SJCRH30 (cell line): ENCODE data around the gene CDH4. TPM values are rescaled to one million over a fixed set of nuclear protein-coding genes. Genes with fewer than 3 reads are reported as not detected.

Source experiments
- DNase-seq, 2 experiments: peaks; one replicate each; pipeline ENCODE4 v3.0.0-alpha.2; 2015 to 2020
- H3K27ac ChIP-seq: fragments of 250-450 bp; sonication (Bioruptor Pico); 2 replicates; pipeline ENCODE4 v1.5.1; 2020; ENCODE audit warnings: mild to moderate bottlenecking, moderate library complexity
- H3K27me3 ChIP-seq: fragments of 250-450 bp; sonication (Bioruptor Pico); 2 replicates; pipeline ENCODE4 v1.5.1; 2020; ENCODE audit warnings: mild to moderate bottlenecking, moderate library complexity
- H3K36me3 ChIP-seq: fragments of 250-450 bp; sonication (Bioruptor Pico); 2 replicates; pipeline ENCODE4 v1.5.1; 2020; ENCODE audit warnings: mild to moderate bottlenecking, moderate library complexity
- H3K4me1 ChIP-seq: fragments of 250-450 bp; sonication (Bioruptor Pico); 2 replicates; pipeline ENCODE4 v1.5.1; 2020; ENCODE audit warnings: mild to moderate bottlenecking, moderate library complexity
- H3K4me3 ChIP-seq: fragments of 250-450 bp; sonication (Bioruptor Pico); 2 replicates; pipeline ENCODE4 v1.5.1; 2020; ENCODE audit warnings: mild to moderate bottlenecking, moderate library complexity
- H3K9me3 ChIP-seq: fragments of 250-450 bp; sonication (Bioruptor Pico); replicated peaks from 2 replicates; pipeline ENCODE4 v1.5.1; 2020; ENCODE audit warnings: mild to moderate bottlenecking, moderate library complexity
- total RNA-seq: library from RNA; depleted of rRNA; stranded (reverse); fragments of >200 nt; shearing (Covaris generic); gene quantifications from 2 replicates; pipeline ENCODE4 v1.2.3, GENCODE V29; 2014

The CDH4 gene
- total RNA-seq, 1 experiment from 2014 or later, result 0.06 TPM

- H3K4me3 ChIP-seq, result no peak overlapping the region
- no peaks in the 10 kb centered on the region for H3K36me3 ChIP-seq
- H3K9me3 ChIP-seq, result no peaks in the 10 kb centered on the region
- no peak overlapping the region for H3K27ac ChIP-seq
- H3K4me1 ChIP-seq, result no peaks in the 10 kb centered on the region
- DNase-seq, result no peak
- peaks cover 31% of the 10 kb centered on the region for H3K27me3 ChIP-seq
These were observed 667.2 kb downstream of the CDH4 start for GRCh38 chr20:61919239-61919638.

- DNase-seq, result no peak
These were observed 667.8 kb downstream of the CDH4 start for GRCh38 chr20:61919675-61920365.

GRCh38 chr20:61922411-61922810, 670.4 kb downstream of the CDH4 start:
- no peaks in the 10 kb centered on the region for H3K36me3 ChIP-seq
- no peaks in the 10 kb centered on the region for H3K4me1 ChIP-seq
- no peak overlapping the region for H3K27ac ChIP-seq
- H3K27me3 ChIP-seq, result peaks cover 10% of the 10 kb centered on the region; the same call in 1 of the 2 replicates
- H3K4me3 ChIP-seq, result no peak overlapping the region
- no peak for DNase-seq
- H3K9me3 ChIP-seq, result no peaks in the 10 kb centered on the region

More at GRCh38 chr20:61919675-61920365, 667.8 kb downstream of the CDH4 start:
- Histone ChIP-seq H3K4me1 (no peaks in the 10 kb centered on the region), H3K36me3 (no peaks in the 10 kb centered on the region), H3K27ac (no peak overlapping the region), H3K27me3 (peaks cover 25% of the 10 kb centered on the region; the same call in 1 of the 2 replicates), H3K4me3 (no peak overlapping the region), H3K9me3 (no peaks in the 10 kb centered on the region)

DNA sequence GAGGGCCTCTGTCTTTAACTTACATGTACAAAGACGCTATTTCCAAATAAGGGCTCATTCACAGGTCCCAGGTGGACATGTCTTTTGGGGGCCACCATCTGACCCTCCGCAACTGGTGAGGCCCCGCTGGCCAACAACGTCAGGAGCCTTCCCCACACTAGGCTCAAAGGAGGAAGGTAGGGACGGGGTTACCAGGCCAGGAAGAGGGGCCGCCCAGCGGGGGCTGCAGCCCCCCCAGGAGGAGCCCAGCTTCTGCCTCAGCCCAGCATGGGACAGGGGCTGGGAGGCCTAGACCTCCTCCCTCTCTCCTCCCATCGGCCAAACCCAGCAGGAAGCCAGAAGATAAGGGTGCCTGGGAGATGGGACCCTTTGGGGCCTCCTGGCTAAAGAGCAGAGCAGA, 670.9 kb downstream of the CDH4 start:
- Histone ChIP-seq H3K9me3 (no peaks in the 10 kb centered on the region), H3K36me3 (no peaks in the 10 kb centered on the region), H3K4me1 (no peaks in the 10 kb centered on the region), H3K4me3 (no peak overlapping the region), H3K27me3 (peaks cover 5% of the 10 kb centered on the region; the same call in 1 of the 2 replicates), H3K27ac (no peak overlapping the region)
- no peak for DNase-seq

- no peak for DNase-seq
- Histone ChIP-seq H3K4me1 (no peaks in the 10 kb centered on the region), H3K9me3 (no peaks in the 10 kb centered on the region), H3K27me3 (peaks cover 4% of the 10 kb centered on the region; the same call in 1 of the 2 replicates), H3K27ac (no peak overlapping the region), H3K4me3 (no peak overlapping the region), H3K36me3 (no peaks in the 10 kb centered on the region)
These were observed 671.5 kb downstream of the CDH4 start for GRCh38 chr20:61923371-61924166.

- H3K4me1 ChIP-seq, result no peaks in the 10 kb centered on the region
- no peak for DNase-seq
- H3K36me3 ChIP-seq, result no peaks in the 10 kb centered on the region
- no peaks in the 10 kb centered on the region for H3K9me3 ChIP-seq
- H3K4me3 ChIP-seq, result no peak overlapping the region
- H3K27ac ChIP-seq, result no peak overlapping the region
- H3K27me3 ChIP-seq, result peaks cover 4% of the 10 kb centered on the region; the same call in 1 of the 2 replicates
These were observed 672.3 kb downstream of the CDH4 start for GRCh38 chr20:61924211-61924857.

DNA sequence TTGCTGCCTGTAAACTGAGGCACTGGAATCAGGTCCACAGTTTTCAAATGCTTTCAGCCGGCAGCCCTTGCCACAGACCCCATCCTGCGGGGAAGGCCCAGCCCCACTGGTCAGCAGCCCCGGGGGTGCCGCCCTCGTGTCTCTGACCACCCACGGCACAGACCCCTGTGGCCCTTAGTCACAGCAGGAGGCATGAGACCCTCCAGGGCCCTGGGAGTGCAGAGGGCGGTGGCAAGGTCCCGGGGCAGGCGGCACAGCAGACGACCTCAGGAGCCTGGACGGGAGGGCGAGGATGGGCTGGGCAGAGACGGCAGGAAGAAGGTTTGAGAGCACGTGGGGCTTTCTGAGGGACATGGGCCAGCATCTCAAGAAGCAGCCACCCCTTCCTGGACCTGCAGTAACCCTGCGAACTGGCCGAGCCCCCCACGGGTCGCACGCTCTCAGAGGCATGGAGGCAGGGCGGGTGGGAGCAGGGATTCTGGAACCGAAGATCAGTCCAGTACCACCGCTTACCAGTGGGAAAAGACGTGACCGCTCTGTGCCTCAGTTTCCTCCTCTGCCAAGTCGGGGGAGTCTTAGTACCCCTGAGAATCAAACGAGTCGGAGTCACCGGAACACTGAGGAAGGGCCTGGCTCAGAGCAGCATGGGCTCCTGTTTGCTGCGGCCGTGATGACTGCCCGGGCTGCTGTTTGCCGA, 672.9 kb downstream of the CDH4 start:
- Histone ChIP-seq H3K27ac (no peak overlapping the region), H3K27me3 (peaks cover 4% of the 10 kb centered on the region; the same call in 1 of the 2 replicates), H3K4me3 (no peak overlapping the region), H3K4me1 (no peaks in the 10 kb centered on the region), H3K9me3 (no peaks in the 10 kb centered on the region), H3K36me3 (no peaks in the 10 kb centered on the region)
- DNase-seq, result no peak

DNA sequence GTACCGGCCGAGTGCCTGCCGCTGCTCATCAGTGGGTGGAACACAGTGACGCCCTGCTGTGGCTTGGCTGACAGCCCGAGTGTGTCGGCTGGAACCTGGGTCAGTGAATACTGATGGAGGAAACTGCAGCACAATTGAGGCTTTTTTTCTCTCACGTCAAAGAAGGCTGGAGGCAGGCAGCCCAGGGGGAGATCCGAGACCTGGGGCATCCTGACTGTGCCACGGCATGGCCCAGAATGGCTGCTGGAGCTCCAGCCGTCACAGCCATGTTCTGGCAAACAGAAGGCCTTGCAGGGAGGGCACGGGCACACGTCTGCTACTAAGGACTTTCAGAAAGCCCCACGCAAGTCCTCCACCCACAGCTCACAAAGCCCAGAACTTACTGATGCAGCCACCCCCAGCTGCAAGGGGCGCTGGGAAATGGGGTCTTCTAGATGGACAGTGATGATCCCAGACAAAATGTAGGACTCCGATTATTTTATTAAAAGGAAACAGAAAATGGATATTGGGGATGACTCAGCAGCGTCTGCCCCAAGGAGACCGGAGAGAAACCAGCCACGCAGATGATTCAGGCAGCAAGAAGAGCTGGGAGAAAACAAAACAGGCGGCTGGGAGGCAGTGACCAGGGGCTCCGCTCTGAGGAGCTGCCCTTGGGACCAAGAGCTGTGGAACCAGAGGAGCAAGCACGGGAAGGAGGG, 673.6 kb downstream of the CDH4 start:
- Histone ChIP-seq H3K27me3 (peaks cover 4% of the 10 kb centered on the region; the same call in 1 of the 2 replicates), H3K4me3 (no peak overlapping the region), H3K27ac (no peak overlapping the region), H3K36me3 (no peaks in the 10 kb centered on the region), H3K4me1 (no peaks in the 10 kb centered on the region), H3K9me3 (no peaks in the 10 kb centered on the region)
- DNase-seq, result no peak

GRCh38 chr20:61926253-61926613, 674.2 kb downstream of the CDH4 start:
- no peaks in the 10 kb centered on the region for H3K9me3 ChIP-seq
- no peaks in the 10 kb centered on the region for H3K4me1 ChIP-seq
- no peak overlapping the region for H3K4me3 ChIP-seq
- peaks cover 4% of the 10 kb centered on the region; the same call in 1 of the 2 replicates for H3K27me3 ChIP-seq
- H3K36me3 ChIP-seq, result no peaks in the 10 kb centered on the region
- DNase-seq, result no peak
- no peak overlapping the region for H3K27ac ChIP-seq

- Histone ChIP-seq H3K4me3 (no peak overlapping the region), H3K27me3 (peaks cover 4% of the 10 kb centered on the region; the same call in 1 of the 2 replicates), H3K27ac (no peak overlapping the region), H3K4me1 (no peaks in the 10 kb centered on the region), H3K36me3 (no peaks in the 10 kb centered on the region), H3K9me3 (no peaks in the 10 kb centered on the region)
- no peak for DNase-seq
These were observed 674.7 kb downstream of the CDH4 start for GRCh38 chr20:61926796-61927192.

DNA sequence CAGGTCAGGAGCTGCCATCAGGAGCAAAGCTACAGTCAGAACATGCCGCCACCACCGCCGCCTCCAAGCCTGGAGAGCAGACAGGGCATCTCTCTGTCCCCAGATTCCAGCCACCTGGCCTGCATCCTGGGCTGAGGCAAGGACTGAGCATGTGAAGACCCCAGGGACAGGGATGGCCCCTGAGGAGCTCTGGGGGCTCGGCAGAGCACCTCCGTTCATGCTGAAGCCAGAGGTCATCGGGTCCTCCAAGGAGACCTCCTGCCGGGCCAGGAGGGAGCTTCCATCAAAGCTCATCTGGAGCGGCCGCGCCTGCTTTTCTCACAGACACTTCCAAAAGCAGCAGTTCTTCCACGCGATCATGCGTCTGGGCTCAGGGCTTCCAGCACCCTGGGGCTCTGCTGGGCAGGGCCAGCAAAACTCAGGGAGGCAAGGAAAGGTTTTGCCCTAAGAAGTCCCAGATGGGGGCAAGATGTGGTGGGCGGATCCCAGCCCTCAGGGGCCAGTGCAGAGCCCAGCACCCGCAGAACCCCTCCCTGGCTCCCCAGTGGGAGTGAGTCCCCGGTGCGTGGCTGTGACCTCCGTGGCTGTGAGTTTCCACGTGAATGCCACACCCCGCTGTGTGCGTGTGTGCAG, 675.2 kb downstream of the CDH4 start:
- no peak for DNase-seq
- Histone ChIP-seq H3K9me3 (no peaks in the 10 kb centered on the region), H3K27me3 (peaks cover 4% of the 10 kb centered on the region), H3K4me1 (no peaks in the 10 kb centered on the region), H3K36me3 (no peaks in the 10 kb centered on the region), H3K27ac (no peak overlapping the region), H3K4me3 (no peak overlapping the region)

DNA sequence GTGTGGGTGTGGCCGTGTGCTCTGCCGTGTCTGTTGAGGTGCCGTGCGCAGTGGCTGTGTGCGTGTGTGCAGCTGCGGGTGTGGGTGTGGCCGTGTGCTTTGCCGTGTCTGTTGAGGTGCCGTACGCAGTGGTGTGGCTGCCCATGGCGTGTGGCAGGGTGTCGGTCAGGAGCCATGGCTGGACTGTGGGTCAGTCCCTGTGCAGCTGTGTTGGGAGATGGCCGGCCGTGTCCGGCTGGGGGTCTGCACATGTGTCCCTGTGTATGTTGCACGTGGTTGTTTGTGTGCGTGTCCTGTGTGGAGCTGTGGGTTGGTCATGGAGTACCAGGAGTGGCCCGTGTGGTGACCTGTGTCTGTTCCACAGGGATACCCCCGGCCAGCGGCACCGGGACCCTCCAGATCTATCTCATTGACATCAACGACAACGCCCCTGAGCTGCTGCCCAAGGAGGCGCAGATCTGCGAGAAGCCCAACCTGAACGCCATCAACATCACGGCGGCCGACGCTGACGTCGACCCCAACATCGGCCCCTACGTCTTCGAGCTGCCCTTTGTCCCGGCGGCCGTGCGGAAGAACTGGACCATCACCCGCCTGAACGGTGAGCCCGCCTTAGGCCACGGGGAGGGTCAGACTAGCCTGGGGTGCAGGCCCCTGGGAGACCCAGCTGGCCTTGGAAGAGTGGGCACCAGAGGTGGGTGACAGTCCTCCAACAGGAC, 675.9 kb downstream of the CDH4 start:
- peaks cover 7% of the 10 kb centered on the region for H3K27me3 ChIP-seq
- no peak overlapping the region for H3K4me3 ChIP-seq
- H3K36me3 ChIP-seq, result no peaks in the 10 kb centered on the region
- no peak overlapping the region for H3K27ac ChIP-seq
- H3K9me3 ChIP-seq, result no peaks in the 10 kb centered on the region
- DNase-seq, result no peak
- H3K4me1 ChIP-seq, result no peaks in the 10 kb centered on the region

DNA sequence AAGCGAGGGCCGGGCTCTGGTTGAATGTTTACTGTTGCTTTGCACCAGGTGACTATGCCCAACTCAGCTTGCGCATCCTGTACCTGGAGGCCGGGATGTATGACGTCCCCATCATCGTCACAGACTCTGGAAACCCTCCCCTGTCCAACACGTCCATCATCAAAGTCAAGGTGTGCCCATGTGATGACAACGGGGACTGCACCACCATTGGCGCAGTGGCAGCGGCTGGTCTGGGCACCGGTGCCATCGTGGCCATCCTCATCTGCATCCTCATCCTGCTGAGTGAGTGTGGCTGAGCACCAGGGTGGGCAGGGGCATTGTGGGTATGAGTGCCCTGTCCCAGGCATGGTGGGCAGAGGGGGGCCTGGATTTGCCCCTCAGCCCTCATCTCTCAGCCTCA, 677.5 kb downstream of the CDH4 start:
- Histone ChIP-seq H3K36me3 (no peaks in the 10 kb centered on the region), H3K4me1 (no peaks in the 10 kb centered on the region), H3K27ac (no peak overlapping the region), H3K9me3 (no peaks in the 10 kb centered on the region), H3K4me3 (no peak overlapping the region), H3K27me3 (peaks cover 7% of the 10 kb centered on the region)
- no peak for DNase-seq
